ENCODE data around the gene PPIF.

DNA sequence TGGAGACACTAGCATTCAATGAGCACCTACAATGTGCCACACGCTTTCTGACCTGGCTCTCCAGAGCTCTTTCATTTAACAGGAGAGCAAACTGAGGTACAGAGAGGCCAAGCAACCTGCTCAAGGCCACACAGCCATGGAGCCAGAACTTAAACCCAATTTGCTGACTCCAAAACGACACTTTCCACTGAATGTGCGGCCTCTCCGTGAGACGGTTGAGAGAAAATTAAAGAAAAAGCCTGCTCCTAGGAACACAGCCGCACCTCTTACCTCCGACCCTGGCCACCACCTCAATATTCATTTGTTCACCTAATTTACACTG lies 55.3 kb downstream of the PPIF start:
- TF ChIP-seq, protein P1, sequence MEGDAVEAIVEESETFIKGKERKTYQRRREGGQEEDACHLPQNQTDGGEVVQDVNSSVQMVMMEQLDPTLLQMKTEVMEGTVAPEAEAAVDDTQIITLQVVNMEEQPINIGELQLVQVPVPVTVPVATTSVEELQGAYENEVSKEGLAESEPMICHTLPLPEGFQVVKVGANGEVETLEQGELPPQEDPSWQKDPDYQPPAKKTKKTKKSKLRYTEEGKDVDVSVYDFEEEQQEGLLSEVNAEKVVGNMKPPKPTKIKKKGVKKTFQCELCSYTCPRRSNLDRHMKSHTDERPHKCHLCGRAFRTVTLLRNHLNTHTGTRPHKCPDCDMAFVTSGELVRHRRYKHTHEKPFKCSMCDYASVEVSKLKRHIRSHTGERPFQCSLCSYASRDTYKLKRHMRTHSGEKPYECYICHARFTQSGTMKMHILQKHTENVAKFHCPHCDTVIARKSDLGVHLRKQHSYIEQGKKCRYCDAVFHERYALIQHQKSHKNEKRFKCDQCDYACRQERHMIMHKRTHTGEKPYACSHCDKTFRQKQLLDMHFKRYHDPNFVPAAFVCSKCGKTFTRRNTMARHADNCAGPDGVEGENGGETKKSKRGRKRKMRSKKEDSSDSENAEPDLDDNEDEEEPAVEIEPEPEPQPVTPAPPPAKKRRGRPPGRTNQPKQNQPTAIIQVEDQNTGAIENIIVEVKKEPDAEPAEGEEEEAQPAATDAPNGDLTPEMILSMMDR (conservative IDR thresholded peaks at IDR 0.05): no peak
- TF ChIP-seq EZH2 (IDR thresholded peaks at IDR 0.05; ENCODE audit: low read depth): no peak
